GM21619 (cell line): ENCODE results near the gene FAS.

ENCODE experiments used
- ATAC-seq: cut with Tn5 transposase; IDR thresholded peaks from one replicate; pipeline ENCODE4 v1.9.1; 2021; ENCODE audit not compliant: unreplicated experiment

The FAS gene

GRCh38 chr10:88971221-88972061, 19.2 kb upstream of the FAS start:
- ATAC-seq = no peak

GRCh38 chr10:88974012-88974411, 16.6 kb upstream of the FAS start:
- no peak for ATAC-seq

- no peak for ATAC-seq
Observed at GRCh38 chr10:88974446-88975376, 15.9 kb upstream of the FAS start.

- no peak for ATAC-seq
Observed at GRCh38 chr10:88975377-88975720, 15.2 kb upstream of the FAS start.

- no peak for ATAC-seq
Observed at GRCh38 chr10:88978463-88978862, 12.1 kb upstream of the FAS start.

- no peak for ATAC-seq
Observed at GRCh38 chr10:88979153-88979562, 11.4 kb upstream of the FAS start.

GRCh38 chr10:88979603-88980002, 11.0 kb upstream of the FAS start:
- ATAC-seq = no peak

GRCh38 chr10:88980247-88980646, 10.4 kb upstream of the FAS start:
- ATAC-seq = no peak

GRCh38 chr10:88980800-88981199, 9.8 kb upstream of the FAS start:
- no peak for ATAC-seq

- no peak for ATAC-seq
Observed at GRCh38 chr10:88981435-88981834, 9.2 kb upstream of the FAS start.

GRCh38 chr10:88982366-88982765, 8.2 kb upstream of the FAS start:
- ATAC-seq = no peak

- no peak for ATAC-seq
Observed at GRCh38 chr10:88983206-88983605, 7.4 kb upstream of the FAS start.

GRCh38 chr10:88983939-88984338, 6.7 kb upstream of the FAS start:
- ATAC-seq = no peak

- ATAC-seq = no peak
Observed at GRCh38 chr10:88984525-88984924, 6.1 kb upstream of the FAS start.

GRCh38 chr10:88986549-88987242, 3.9 kb upstream of the FAS start:
- no peak for ATAC-seq

- no peak for ATAC-seq
Observed at GRCh38 chr10:88987243-88987725, 3.3 kb upstream of the FAS start.

- ATAC-seq = no peak
Observed at GRCh38 chr10:88987840-88988239, 2.8 kb upstream of the FAS start.

GRCh38 chr10:88989423-88989822, 1.2 kb upstream of the FAS start:
- ATAC-seq = no peak

- ATAC-seq = peak; percentile 21
Observed at GRCh38 chr10:88989824-88990383, 694 bp upstream of the FAS start.

GRCh38 chr10:88991161-88991898, 732 bp downstream of the FAS start:
- peak; percentile 28 for ATAC-seq
